Stimulated activated CD8-positive, alpha-beta memory T cell treated with anti-CD3 and anti-CD28 coated beads, Interleukin-2, amount 100 ng/mL, for 1 hour (primary cell): ENCODE data around the gene MRPS10.
"Not testable (repeated sequence)": the region's sequence is repeated elsewhere in the genome, so short reads cannot be mapped to it uniquely, and the experiment has no call there.

Experiments
- DNase-seq, 2 donors: peaks; one replicate each; pipeline ENCODE4 v3.0.0-alpha.2; 2020; ENCODE audit warnings: low read depth in 2 of 2

MRPS10 gene

GRCh38 chr6:42177514-42178364 lies 39.9 kb downstream of the MRPS10 start:
- DNase-seq: no peak

- DNase-seq: no peak
These were observed 40.7 kb downstream of the MRPS10 start for GRCh38 chr6:42176981-42177380.

DNA sequence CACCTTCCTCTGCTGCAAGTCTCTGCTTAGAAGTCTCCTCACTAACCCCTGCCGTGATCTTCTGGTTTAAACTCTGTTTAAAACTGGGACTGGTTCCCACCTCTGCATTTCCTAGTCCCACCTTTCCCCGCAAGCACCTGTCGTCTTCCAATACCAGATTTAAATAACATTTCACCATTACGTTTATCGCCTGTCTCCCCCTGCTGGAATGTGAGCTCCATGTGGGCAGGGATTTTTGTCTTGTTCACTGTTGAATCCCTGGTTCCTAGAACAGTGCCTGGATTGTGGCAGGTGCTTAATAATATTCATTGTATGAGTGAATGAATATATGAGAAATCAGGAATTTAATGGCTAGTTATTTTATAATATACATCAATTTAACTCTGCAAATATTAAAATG lies 41.8 kb downstream of the MRPS10 start:
- no peak for DNase-seq

DNA sequence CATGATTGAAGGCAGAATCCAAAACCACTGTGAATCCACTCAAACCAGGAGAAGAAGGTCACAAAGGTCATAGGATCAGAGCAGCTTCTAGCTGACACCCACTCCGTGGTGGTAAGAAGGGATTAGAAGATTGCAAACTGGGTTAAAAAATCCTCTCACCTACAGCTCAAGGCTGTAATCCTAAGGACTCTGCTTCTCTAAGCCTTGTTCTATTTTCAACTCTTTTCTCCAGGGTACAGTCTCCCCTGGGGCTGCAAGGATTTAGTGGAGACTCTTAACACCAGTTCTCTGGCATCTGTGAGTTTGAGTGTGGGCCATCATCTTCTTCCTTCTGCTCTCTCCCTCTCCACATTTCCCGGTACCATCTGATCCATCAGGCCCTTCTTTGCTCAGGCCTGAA lies 44.6 kb downstream of the MRPS10 start, which contains the start of gene GUCA1A:
Gene GUCA1A (plus strand): TSS at position 264 of the 400 bp plus-strand sequence. CDS start 250 bp downstream, outside the sequence.
- no peak for DNase-seq

GRCh38 chr6:42171813-42172581 lies 45.7 kb downstream of the MRPS10 start:
- DNase-seq: no peak

DNA sequence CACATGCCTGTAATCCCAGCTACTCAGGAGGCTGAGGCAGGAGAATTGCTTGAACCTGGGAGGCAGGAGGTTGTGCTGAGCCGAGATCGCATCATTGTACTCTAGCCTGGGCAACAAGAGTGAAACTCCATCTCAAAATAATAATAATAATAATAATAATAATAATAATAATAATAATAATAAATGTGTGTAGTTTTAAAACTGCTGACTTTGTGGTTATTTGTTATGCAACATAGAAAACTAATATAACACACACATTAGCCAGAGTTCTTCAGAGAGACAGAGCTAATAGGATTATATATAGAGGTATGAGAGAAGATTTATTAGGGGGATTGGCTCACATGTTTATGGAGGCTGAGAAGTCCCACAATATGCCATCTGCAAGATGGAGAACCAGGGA lies 47.9 kb downstream of the MRPS10 start:
- DNase-seq: not testable (repeated sequence)

DNA sequence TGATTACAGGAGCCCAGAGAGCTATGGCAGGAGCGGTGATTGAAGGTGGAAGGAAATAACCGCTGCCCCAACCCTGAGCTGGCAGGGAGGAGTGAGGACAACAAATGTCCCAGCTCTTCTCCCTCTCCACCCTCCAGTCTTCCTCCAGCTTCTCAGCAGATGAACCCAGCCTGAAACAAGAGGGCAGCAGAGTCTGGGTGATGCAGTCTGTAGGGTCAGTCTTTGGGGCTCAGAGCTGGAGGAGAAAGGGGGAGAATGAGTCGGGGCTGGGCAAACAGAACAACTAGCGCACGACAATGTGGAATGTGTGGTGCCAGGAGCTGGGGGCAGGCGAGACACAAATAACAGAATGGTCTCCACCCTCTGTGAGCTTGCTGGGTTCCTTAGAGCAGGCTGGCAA lies 49.0 kb downstream of the MRPS10 start:
- no peak for DNase-seq

- DNase-seq: peak; percentile 53 to 64
These were observed 51.1 kb downstream of the MRPS10 start for GRCh38 chr6:42166444-42167141.

DNA sequence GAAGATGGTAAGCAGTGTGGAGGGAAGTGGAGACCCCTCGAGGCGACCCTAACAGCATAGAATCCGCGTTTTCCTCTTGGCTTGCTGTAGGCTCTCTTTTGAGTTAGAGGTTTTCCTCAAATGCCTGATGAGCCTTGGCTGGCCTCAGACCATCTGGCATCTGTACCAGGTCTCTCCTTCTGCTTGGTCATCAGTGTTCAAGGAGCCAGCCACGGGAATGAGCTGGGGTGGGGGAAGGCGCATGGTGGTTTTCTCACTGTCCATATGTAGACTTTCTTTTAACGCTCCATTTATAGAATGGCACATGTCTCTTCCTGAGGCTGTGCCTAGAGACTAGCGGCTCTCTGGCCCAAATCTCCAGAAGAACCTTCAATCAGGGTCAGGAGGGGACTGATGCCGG lies 52.6 kb downstream of the MRPS10 start:
- no peak for DNase-seq

DNA sequence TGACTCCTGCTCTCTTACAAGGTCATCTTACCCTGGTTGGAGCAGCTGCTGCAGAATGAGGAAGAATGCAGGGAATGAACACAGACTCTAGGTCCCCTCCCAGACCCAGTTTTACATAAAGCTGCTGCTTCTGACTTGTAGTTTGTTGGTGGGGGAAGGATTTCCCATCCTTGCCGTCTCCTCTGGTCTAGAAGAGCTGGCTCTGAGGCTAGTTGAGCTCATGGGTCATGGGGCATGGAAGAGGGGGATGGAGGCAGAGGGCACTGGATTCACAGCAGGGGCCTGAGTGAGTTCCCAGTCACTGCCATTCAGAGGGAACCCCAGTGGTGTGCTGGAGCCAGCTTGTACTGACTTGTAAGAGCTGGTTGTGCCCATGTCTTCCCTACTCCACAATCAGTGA lies 53.7 kb downstream of the MRPS10 start:
- no peak for DNase-seq

DNA sequence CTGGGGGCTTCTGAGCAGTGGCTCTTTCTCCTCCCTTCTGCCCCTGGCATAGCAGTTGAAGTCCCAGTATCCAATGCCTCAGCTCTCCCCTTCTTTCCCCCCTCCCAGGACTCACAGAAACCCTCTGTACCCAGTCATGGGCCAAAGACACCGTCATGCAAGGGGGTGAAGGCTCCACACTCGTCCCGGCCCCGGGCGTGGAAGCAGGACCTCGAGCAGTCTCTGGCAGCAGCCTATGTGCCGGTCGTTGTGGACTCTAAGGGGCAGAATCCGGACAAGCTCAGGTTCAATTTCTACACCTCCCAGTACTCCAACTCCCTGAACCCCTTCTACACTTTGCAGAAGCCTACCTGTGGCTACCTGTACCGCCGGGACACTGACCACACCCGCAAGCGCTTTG lies 54.8 kb downstream of the MRPS10 start:
- no peak for DNase-seq

DNA sequence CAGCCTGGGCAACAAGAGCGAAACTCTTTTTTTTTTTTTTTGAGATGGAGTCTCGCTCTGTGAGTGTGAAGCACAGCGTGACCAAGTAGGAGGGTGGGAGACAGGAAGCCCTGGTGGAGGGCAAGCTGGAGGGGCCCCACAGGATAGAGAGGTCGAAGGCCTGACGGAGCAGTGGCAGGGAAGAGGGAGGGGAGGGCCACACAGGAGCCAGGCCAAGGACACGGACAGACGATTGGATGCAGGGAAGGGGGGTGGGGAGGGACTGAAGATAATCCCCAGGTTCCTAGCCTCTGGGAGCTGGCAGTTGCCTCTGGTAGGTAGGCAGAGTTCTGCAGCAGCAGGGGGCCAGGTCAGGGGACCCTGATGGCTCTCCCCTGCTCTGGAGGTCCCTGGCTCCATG lies 55.3 kb downstream of the MRPS10 start:
- no peak for DNase-seq

GRCh38 chr6:42159431-42160024 lies 58.1 kb downstream of the MRPS10 start:
- no peak for DNase-seq

GRCh38 chr6:42158631-42159030 lies 59.0 kb downstream of the MRPS10 start:
- DNase-seq: no peak

GRCh38 chr6:42158011-42158410 lies 59.6 kb downstream of the MRPS10 start:
- no peak for DNase-seq
